Measurements from ENCODE around the gene LCLAT1.

- TF ChIP-seq TRIM28 (IDR thresholded peaks at IDR 0.05; ENCODE audit: borderline replicate concordance, low read length) = no peak; the same call in 1 of the 2 replicates
- 0 out of 2 replicates have a peak, but pooled peaks have one; percentile 25 for TF ChIP-seq ZSCAN30 (tag by site-specific recombination; IDR thresholded peaks at IDR 0.05)
- TF ChIP-seq CTCF (tag by site-specific recombination; IDR thresholded peaks at IDR 0.05) = peak; percentile 41; the same call in 1 of the 2 replicates
- TF ChIP-seq SP2 (tag by site-specific recombination; IDR thresholded peaks at IDR 0.05) = peak; percentile 58
- no peak for TF ChIP-seq ZNF146 (tag by site-specific recombination; IDR thresholded peaks at IDR 0.05)
- no peak for TF ChIP-seq REPIN1 (tag by site-specific recombination; IDR thresholded peaks at IDR 0.05; ENCODE audit: low read depth)
- TF ChIP-seq REST (tag by site-specific recombination; IDR thresholded peaks at IDR 0.05) = no peak
- TF ChIP-seq ZBTB20 (tag by site-specific recombination; IDR thresholded peaks at IDR 0.05) = peak; percentile 80; the same call in 1 of the 2 replicates
- TF ChIP-seq ZNF777 (tag by site-specific recombination; IDR thresholded peaks at IDR 0.05; ENCODE audit: borderline replicate concordance) = 0 out of 2 replicates have a peak, but pooled peaks have one; percentile 54
Measured at GRCh38 chr2:30447149-30448045, at the start of gene LCLAT1.

Data from HEK293 (cell line).